Ovary (tissue), 3 donors: Measurements from ENCODE around the gene LGALSL.

Experiments
- POLR2A ChIP-seq: fragments of 450-650 bp; IDR thresholded peaks from one replicate; pipeline ENCODE4 v1.6.1; 2017; ENCODE audit warnings: antibody characterized with exemption, mild to moderate bottlenecking, moderate library complexity
- TF ChIP-seq, protein P1 (sequence below), 3 donors: fragments of 450-650 bp in 2 of 3; fragments of 200-600 bp in 1 of 3; IDR thresholded peaks; one replicate each; pipeline versions ENCODE4 v1.5.1 to v1.8.0; 2016 to 2022; ENCODE audit warnings: antibody characterized with exemption in 3 of 3, mild to moderate bottlenecking in 1 of 3
- donor health status: DM: no; HTN: no; CAD: no.

DNA sequence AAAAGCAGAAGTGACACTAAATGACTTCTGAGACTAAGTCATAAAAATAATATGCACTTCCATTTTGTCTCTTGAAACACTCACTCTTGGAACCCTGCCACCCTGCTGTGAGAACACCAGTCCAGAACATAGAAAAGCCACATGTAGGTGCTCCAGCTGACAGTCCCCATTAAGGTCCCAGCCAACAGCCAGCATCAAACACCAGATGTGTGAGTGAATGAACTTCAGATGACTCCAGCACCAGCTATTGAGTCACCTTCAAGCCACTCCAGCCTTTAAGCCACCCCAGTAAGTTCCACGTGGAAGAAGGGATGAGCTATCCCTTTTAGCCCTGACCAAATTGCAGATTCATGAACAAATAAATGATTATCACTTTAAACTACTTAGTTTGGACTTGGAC, 31.5 kb upstream of the LGALSL start:
- TF ChIP-seq POLR2A, result no peak
- TF ChIP-seq, protein P1, sequence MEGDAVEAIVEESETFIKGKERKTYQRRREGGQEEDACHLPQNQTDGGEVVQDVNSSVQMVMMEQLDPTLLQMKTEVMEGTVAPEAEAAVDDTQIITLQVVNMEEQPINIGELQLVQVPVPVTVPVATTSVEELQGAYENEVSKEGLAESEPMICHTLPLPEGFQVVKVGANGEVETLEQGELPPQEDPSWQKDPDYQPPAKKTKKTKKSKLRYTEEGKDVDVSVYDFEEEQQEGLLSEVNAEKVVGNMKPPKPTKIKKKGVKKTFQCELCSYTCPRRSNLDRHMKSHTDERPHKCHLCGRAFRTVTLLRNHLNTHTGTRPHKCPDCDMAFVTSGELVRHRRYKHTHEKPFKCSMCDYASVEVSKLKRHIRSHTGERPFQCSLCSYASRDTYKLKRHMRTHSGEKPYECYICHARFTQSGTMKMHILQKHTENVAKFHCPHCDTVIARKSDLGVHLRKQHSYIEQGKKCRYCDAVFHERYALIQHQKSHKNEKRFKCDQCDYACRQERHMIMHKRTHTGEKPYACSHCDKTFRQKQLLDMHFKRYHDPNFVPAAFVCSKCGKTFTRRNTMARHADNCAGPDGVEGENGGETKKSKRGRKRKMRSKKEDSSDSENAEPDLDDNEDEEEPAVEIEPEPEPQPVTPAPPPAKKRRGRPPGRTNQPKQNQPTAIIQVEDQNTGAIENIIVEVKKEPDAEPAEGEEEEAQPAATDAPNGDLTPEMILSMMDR (IDR thresholded peaks at IDR 0.05), result no peak
